Spinal cord (tissue), 10 donors: ENCODE measurements around the gene NRSN1. TPM values are rescaled to one million over a fixed set of nuclear protein-coding genes. Genes with fewer than 3 reads are reported as not detected.

Source experiments
- DNase-seq, 6 donors: peaks; one replicate each; pipeline versions ENCODE4 v3.0.0 to v3.0.0-alpha.2; 2013 to 2015; ENCODE audit warnings: low spot score in 6 of 6, low read depth in 4 of 6
- H3K27ac ChIP-seq: one replicate; pipeline ENCODE4 v1.5.1; 2013; ENCODE audit warnings: low read depth, low read length, control low read depth
- H3K27me3 ChIP-seq: one replicate; pipeline ENCODE4 v1.6.1; 2013; ENCODE audit warnings: low read length; ENCODE audit not compliant: control insufficient read depth, insufficient read depth
- H3K36me3 ChIP-seq: one replicate; pipeline ENCODE4 v1.6.1; 2013; ENCODE audit warnings: low read length; ENCODE audit not compliant: control insufficient read depth, insufficient read depth
- H3K4me1 ChIP-seq: one replicate; pipeline ENCODE4 v1.6.1; 2013; ENCODE audit warnings: low read length; ENCODE audit not compliant: control insufficient read depth, insufficient read depth
- H3K4me3 ChIP-seq: one replicate; pipeline ENCODE4 v1.5.1; 2013; ENCODE audit warnings: low read depth, low read length, control low read depth
- H3K9me3 ChIP-seq: one replicate; pipeline ENCODE4 v1.6.1; 2013; ENCODE audit warnings: low read length; ENCODE audit not compliant: control insufficient read depth, insufficient read depth
- WGBS: methylation state at CpG from one replicate; pipeline ENCODE4 v1.1.5; 2013; ENCODE audit warnings: missing lambda C conversion rate; ENCODE audit not compliant: insufficient coverage; 5-methylcytosine and 5-hydroxymethylcytosine counted together
- polyA plus RNA-seq, 2 donors: library from polyadenylated mRNA; unstranded; fragments of 120-200 nt; gene quantifications; one replicate each; pipeline ENCODE4 v1.2.1, GENCODE V29; 2013; ENCODE audit not compliant: insufficient read length in 2 of 2
- total RNA-seq, 2 donors: library from RNA; depleted of rRNA in 1 of 2; stranded (reverse); fragments of 120-200 nt in 1 of 2; fragments of >200 nt in 1 of 2; gene quantifications; one replicate each; pipeline versions ENCODE4 v1.2.3 to v1.2.4, GENCODE V29; 2013 to 2014
- donor health status: healthy.

Gene NRSN1
- total and polyA plus RNA-seq, 4 donors: 3.2 to 25.5 (median 20.1) TPM

DNA sequence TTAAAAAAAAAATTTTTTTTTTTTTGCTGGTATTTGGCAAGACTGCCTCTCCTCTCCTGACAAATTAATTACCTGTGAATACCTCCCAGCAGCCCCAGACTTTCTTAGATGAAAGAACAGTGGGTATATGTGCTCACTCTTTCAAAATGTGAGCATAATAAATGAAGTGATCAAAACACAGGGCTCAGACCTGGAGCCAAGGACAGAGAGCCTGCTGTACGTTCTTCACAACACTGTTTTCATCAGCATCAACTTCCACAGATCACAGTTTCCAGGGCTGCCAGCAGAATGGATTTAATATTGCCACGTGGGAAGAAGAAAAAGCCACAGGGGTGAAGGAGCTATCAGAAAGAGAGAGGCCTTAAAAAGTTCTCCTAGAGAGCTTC lies 25.3 kb upstream of the NRSN1 start:
- H3K36me3 ChIP-seq: no peaks in the 10 kb centered on the region
- H3K27ac ChIP-seq: no peak overlapping the region
- 0% methylated on average over 1 of the region's 2 CpGs for WGBS
- no peaks in the 10 kb centered on the region for H3K27me3 ChIP-seq
- peak in 2 of 6 donors; percentile 32 to 43 for DNase-seq
- no peak overlapping the region for H3K4me3 ChIP-seq
- no peaks in the 10 kb centered on the region for H3K9me3 ChIP-seq
- H3K4me1 ChIP-seq: no peaks in the 10 kb centered on the region

DNA sequence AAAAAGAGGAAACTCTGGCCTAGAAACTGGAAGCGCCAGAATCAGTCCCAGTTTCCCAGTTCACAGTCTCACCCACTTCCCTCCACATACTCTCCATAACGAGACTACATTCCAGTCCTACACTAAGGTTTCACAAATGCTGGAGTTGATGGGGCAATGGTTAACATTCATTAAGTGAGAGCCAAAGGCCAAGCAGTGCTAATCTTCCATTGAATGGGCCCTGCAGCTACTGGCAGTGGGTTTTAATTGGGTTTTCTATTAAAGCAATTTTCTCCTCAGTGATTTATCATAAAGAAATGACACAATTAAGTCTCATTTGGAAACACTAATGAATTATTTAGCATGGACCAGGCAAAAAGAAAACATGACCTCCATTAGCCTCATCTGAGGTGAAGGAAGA lies 20.8 kb upstream of the NRSN1 start:
- DNase-seq: peak in 1 of 6 donors; percentile 71
- Histone ChIP-seq H3K36me3 (no peaks in the 10 kb centered on the region), H3K4me3 (no peak overlapping the region), H3K9me3 (no peaks in the 10 kb centered on the region), H3K27me3 (no peaks in the 10 kb centered on the region), H3K4me1 (no peaks in the 10 kb centered on the region), H3K27ac (no peak overlapping the region)
- no CpG with 5 or more reads among the region's 2 CpGs for WGBS

DNA sequence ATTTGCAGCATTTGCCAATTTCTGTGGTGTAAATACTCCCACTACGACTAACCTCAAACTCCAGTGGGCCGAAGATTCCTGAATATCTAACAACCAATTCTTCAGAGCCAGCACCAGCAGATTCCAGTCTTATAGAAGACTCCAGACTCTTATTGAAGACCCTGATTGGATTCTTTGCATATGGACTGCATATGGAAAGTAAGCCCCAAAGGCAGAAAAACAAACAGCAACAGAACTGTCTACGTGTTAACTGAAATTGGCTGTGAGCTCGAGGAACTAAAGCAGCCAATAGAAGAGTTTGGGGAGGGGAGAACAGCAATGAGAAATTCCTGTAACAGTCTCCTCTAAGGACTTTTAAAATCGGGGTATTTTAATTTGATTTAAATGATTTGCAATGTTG lies 19.7 kb upstream of the NRSN1 start:
- WGBS: 95% methylated on average over 4 of the region's 5 CpGs
- Histone ChIP-seq H3K36me3 (no peaks in the 10 kb centered on the region), H3K27me3 (no peaks in the 10 kb centered on the region), H3K27ac (no peak overlapping the region), H3K9me3 (no peaks in the 10 kb centered on the region), H3K4me1 (no peaks in the 10 kb centered on the region), H3K4me3 (no peak overlapping the region)
- DNase-seq: peak in 1 of 6 donors; percentile 60

DNA sequence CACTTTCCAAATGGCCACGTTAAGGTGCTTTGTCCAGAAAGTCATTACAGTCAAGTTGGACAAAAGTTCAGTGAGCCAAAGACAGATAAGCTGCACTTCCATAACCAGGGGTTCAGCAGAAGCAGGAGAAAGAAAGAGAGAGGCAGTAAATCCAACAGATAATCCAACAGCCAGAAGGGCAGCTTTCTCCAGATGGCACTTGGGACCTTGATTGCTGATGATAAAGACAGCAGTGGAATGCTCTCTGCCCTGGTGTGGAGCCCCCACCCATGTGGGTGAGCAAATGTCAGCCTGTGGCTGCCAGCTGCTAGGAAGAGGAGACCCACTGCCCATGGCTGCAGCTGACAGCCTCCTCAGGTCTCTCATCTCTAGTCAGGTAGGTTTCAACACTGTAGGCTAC lies 18.7 kb upstream of the NRSN1 start:
- no peak overlapping the region for H3K4me3 ChIP-seq
- no peak for DNase-seq
- no peaks in the 10 kb centered on the region for H3K36me3 ChIP-seq
- no peaks in the 10 kb centered on the region for H3K27me3 ChIP-seq
- H3K27ac ChIP-seq: no peak overlapping the region
- H3K4me1 ChIP-seq: no peaks in the 10 kb centered on the region
- 29% methylated on average over 1 of the region's 1 CpG for WGBS
- H3K9me3 ChIP-seq: no peaks in the 10 kb centered on the region

DNA sequence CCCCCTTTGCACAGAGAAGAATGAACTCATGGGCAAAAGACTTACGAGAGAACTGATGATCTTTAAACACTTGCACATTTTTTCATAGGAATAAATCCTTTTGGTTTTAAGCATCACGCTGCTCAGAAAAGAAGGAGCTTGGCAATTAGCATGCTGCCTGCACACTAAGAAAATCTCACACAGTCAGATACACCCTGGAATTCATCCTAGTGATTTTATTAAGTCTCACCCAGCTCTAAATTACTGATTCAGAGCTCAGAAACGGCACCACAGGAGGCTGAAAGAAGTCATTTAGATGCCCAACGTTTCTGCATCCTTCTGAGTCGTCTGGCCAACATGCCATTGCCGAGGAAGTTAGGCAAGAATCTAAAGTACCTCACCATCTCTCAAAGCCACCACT lies 18.0 kb upstream of the NRSN1 start:
- H3K36me3 ChIP-seq: no peaks in the 10 kb centered on the region
- 51% methylated on average over 6 of the region's 6 CpGs for WGBS
- H3K9me3 ChIP-seq: no peaks in the 10 kb centered on the region
- peak in 2 of 6 donors; percentile 32 to 57 for DNase-seq
- no peak overlapping the region for H3K27ac ChIP-seq
- no peaks in the 10 kb centered on the region for H3K4me1 ChIP-seq
- no peaks in the 10 kb centered on the region for H3K27me3 ChIP-seq
- no peak overlapping the region for H3K4me3 ChIP-seq

DNA sequence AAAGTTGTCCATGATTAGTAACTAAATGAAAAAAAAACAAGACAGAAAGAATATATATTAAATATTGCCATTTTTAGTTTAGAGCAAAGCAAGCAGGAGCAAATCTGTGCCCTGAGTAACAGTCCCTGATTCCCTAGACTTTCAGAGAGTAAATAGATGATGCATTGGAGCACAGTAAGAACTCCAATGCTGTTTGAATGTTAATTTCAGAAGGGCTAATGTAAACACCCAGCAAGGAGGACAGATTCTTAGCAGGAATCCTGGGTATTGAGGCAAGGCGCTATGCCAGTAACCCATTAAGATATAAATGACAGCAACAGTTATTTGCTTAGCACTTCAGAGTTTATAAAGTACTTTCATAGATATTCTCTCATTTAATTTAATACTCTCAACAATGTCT lies 15.6 kb upstream of the NRSN1 start:
- Histone ChIP-seq H3K9me3 (no peaks in the 10 kb centered on the region), H3K4me3 (no peak overlapping the region), H3K27me3 (no peaks in the 10 kb centered on the region), H3K27ac (no peak overlapping the region), H3K36me3 (no peaks in the 10 kb centered on the region), H3K4me1 (no peaks in the 10 kb centered on the region)
- no CpG with 5 or more reads among the region's 1 CpG for WGBS
- DNase-seq: no peak

DNA sequence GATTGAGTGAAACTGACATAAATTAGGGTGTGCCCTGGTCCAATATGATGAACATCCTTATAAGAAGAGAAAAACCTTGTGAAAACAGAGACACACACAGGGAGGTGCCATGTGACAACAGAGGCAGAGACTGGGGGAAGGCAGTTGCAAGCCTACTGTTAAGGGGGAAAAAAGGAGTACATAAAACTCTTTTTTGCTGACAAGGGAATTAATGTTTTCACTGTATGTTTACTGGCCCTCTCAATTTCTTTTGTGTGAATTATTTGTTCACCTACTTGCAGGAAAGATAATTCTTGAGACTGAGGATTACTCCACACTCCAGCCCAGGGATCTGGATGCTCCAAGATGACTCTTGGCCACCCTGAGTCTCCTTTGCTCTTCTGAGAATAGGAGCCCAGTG lies 12.1 kb upstream of the NRSN1 start:
- no peak overlapping the region for H3K4me3 ChIP-seq
- H3K9me3 ChIP-seq: no peaks in the 10 kb centered on the region
- no peaks in the 10 kb centered on the region for H3K27me3 ChIP-seq
- no peaks in the 10 kb centered on the region for H3K36me3 ChIP-seq
- no peak for DNase-seq
- H3K4me1 ChIP-seq: no peaks in the 10 kb centered on the region
- no peak overlapping the region for H3K27ac ChIP-seq

DNA sequence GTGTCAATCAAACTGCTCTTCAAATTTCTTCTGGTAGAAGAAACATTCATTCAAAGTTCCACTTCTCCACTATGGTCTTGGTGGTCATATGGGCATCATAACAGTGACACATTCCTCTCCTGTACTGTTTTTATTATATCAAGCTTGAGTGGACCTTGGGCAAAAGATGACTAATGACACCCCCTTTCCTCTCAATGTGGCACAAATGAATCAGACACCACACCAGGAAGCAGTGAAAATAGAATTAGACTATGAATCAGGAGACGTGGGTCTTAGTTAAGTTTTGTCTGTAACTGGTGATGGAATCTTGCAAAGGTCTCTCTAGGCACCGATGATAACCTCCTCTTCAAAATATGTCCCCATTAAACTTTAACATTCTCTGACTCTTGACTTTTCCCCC lies 9.0 kb upstream of the NRSN1 start:
- DNase-seq: no peak
- Histone ChIP-seq H3K27me3 (no peaks in the 10 kb centered on the region), H3K27ac (no peak overlapping the region), H3K4me1 (no peaks in the 10 kb centered on the region), H3K4me3 (no peak overlapping the region), H3K9me3 (no peaks in the 10 kb centered on the region), H3K36me3 (no peaks in the 10 kb centered on the region)
- no CpG with 5 or more reads among the region's 2 CpGs for WGBS

DNA sequence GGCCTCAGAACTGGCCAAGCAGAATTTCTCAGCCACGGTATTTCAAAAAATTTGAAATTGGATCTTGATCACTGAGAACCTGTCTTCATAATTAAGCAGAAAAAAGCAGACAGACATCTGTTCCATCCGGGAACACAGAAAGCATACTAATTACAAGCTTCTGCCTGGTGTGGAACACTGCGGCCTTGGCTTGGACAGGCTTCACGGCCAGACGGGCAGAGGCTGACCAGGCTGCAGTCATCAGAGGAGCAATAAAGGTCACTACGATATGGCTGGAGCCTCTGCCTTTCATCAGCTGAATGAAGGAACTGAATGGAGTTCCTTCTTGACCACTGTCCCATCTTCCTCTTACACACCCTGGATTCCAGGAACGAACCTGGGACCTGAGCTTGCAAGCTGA lies 3.9 kb upstream of the NRSN1 start:
- H3K9me3 ChIP-seq: no peaks in the 10 kb centered on the region
- WGBS: 68% methylated on average over 5 of the region's 7 CpGs
- H3K27ac ChIP-seq: no peak overlapping the region
- H3K4me3 ChIP-seq: no peak overlapping the region
- H3K4me1 ChIP-seq: peaks cover 10% of the 10 kb centered on the region
- H3K27me3 ChIP-seq: no peaks in the 10 kb centered on the region
- H3K36me3 ChIP-seq: no peaks in the 10 kb centered on the region
- DNase-seq: peak in 1 of 6 donors; percentile 28

DNA sequence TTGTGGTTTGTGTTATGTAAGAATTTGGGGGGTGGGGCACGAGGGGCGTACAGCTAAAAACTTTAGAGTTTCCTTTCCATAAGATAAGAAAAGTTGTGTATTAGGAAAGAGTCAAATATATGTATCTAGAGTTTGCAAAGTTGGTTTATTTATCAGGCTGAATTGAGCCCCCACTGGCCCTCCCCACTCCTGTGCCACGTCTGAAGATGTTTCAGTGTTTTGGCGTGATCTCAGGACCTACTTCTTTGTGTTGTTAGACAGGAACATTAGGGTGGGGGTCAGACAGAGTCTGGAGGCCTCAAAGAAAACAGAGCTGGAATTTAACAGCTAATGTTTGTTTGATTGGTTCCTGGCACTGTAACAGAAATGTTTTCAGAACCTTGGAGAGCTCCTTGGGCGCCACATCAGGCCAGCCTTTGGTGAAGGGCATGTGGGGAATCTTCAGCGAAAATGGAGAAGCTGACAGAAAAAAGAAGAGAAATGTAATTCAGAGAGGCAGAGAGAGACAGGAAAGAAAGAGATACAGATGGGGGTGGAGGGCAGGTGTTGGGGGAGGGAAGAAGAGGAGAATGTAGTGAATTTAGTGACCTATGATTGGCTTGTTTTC lies 674 bp downstream of the NRSN1 start:
- Histone ChIP-seq H3K27ac (no peak overlapping the region), H3K27me3 (no peaks in the 10 kb centered on the region), H3K36me3 (no peaks in the 10 kb centered on the region), H3K9me3 (no peaks in the 10 kb centered on the region), H3K4me3 (peak overlapping the region; percentile 46), H3K4me1 (peaks cover 10% of the 10 kb centered on the region)
- WGBS: 14% methylated on average over 3 of the region's 6 CpGs
- DNase-seq: peak; percentile 52 to 90 (median 68)
